PC-3 (cell line): ENCODE results near the gene CLTCL1.

Source experiments
- CTCF ChIP-seq: fragments of 300-600 bp; sonication (generic); conservative IDR thresholded peaks from 2 replicates; pipeline ENCODE4 v1.5.1; 2017; ENCODE audit warnings: antibody characterized with exemption, low read depth, mild to moderate bottlenecking, low read length
- EZH2 ChIP-seq: fragments of 300-600 bp; sonication (generic); IDR thresholded peaks from one replicate; pipeline ENCODE4 v1.6.1; 2017; ENCODE audit warnings: antibody characterized with exemption, mild to moderate bottlenecking, low read length; ENCODE audit not compliant: unreplicated experiment

- TF ChIP-seq EZH2 (no peak), CTCF (no peak)
Measured at GRCh38 chr22:19238900-19239299, 52.6 kb downstream of the CLTCL1 start.
